Neural progenitor cell (in vitro differentiated cells): ENCODE measurements around the gene GCNT2.
"Not testable (repeated sequence)": the region's sequence is repeated elsewhere in the genome, so short reads cannot be mapped to it uniquely, and the experiment has no call there.

Experiments
- EZH2phosphoT487 ChIP-seq: fragments of 200-600 bp; sonication (generic); IDR thresholded peaks from 2 replicates; pipeline ENCODE4 v1.6.1; 2017; ENCODE audit warnings: antibody characterized with exemption
- TF ChIP-seq, protein P1 (sequence below): fragments of 200-600 bp; sonication (generic); IDR thresholded peaks from 2 replicates; pipeline ENCODE4 v1.5.1; 2017; ENCODE audit warnings: antibody characterized with exemption, mild to moderate bottlenecking

- TF ChIP-seq, protein P1, sequence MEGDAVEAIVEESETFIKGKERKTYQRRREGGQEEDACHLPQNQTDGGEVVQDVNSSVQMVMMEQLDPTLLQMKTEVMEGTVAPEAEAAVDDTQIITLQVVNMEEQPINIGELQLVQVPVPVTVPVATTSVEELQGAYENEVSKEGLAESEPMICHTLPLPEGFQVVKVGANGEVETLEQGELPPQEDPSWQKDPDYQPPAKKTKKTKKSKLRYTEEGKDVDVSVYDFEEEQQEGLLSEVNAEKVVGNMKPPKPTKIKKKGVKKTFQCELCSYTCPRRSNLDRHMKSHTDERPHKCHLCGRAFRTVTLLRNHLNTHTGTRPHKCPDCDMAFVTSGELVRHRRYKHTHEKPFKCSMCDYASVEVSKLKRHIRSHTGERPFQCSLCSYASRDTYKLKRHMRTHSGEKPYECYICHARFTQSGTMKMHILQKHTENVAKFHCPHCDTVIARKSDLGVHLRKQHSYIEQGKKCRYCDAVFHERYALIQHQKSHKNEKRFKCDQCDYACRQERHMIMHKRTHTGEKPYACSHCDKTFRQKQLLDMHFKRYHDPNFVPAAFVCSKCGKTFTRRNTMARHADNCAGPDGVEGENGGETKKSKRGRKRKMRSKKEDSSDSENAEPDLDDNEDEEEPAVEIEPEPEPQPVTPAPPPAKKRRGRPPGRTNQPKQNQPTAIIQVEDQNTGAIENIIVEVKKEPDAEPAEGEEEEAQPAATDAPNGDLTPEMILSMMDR, result not testable (repeated sequence)
- TF ChIP-seq EZH2phosphoT487, result not testable (repeated sequence)
Measured at GRCh38 chr6:10519408-10519697, 1.8 kb upstream of the GCNT2 start.
